IMR-90 (cell line): Measurements from ENCODE around the gene SSH2. TPM values are rescaled to one million over a fixed set of nuclear protein-coding genes. Genes with fewer than 3 reads are reported as not detected.

Source experiments
- ATAC-seq: fragments of 200-7000 bp; cut with Tn5 transposase; 2 replicates; pipeline ENCODE4 v1.9.1; 2020; ENCODE audit warnings: low read depth, mild to moderate bottlenecking, moderate library complexity
- BruUV-seq: library from RNA; stranded (reverse); fragments of 400-500 nt; replicated peaks from 2 replicates; lab custom pipeline; 2021; lab: Mats Ljungman, UMichigan
- CTCF ChIA-PET: fragments of 300-600 bp; formaldehyde crosslinking; extraction: SDS; loops from one replicate; lab custom pipeline; 2021; ENCODE audit warnings: antibody characterized with exemption; lab: Yijun Ruan, JAX
- POLR2A ChIA-PET: fragments of 300-600 bp; sonication (Branson Sonifier 250); formaldehyde crosslinking; loops from one replicate; lab custom pipeline; 2022; ENCODE audit warnings: antibody characterized with exemption; ENCODE audit not compliant: unreplicated experiment; lab: Charles Lee
- DNase-seq: peaks from one replicate; pipeline ENCODE4 v3.0.0; 2013
- H2AFZ ChIP-seq: replicated peaks from 2 replicates; pipeline ENCODE3; 2013; ENCODE audit warnings: low read length, mild to moderate bottlenecking; ENCODE audit not compliant: poor library complexity
- H2AK5ac ChIP-seq: 2 replicates; pipeline ENCODE4 v1.6.1; 2013; ENCODE audit warnings: low read depth, low read length, inconsistent platforms
- H2AK9ac ChIP-seq: replicated peaks from 2 replicates; pipeline ENCODE3; 2013; ENCODE audit warnings: mild to moderate bottlenecking, low read depth, low read length, moderate library complexity; ENCODE audit not compliant: poor library complexity
- H2BK120ac ChIP-seq: 2 replicates; pipeline ENCODE4 v1.6.1; 2013; ENCODE audit warnings: low read depth, low read length, inconsistent platforms
- H2BK15ac ChIP-seq: 3 replicates; pipeline ENCODE4 v1.6.1; 2013; ENCODE audit warnings: low read depth, low read length, inconsistent platforms
- H2BK20ac ChIP-seq: 2 replicates; pipeline ENCODE4 v1.6.1; 2013; ENCODE audit warnings: low read depth, mild to moderate bottlenecking, inconsistent platforms, low read length, moderate library complexity
- H2BK5ac ChIP-seq: 2 replicates; pipeline ENCODE4 v1.6.1; 2013; ENCODE audit warnings: mild to moderate bottlenecking, low read depth, low read length, inconsistent platforms; ENCODE audit not compliant: poor library complexity, severe bottlenecking
- H3K14ac ChIP-seq: replicated peaks from 2 replicates; pipeline ENCODE4 v1.6.1; 2013; ENCODE audit warnings: low read depth, low read length, inconsistent platforms
- H3K18ac ChIP-seq: 2 replicates; pipeline ENCODE4 v1.6.1; 2013; ENCODE audit warnings: low read depth, low read length, control low read depth
- H3K23ac ChIP-seq: 2 replicates; pipeline ENCODE4 v1.6.1; 2013; ENCODE audit warnings: low read depth, low read length, inconsistent platforms
- H3K27ac ChIP-seq: 2 replicates; pipeline ENCODE4 v1.5.1; 2013; ENCODE audit warnings: mild to moderate bottlenecking, control low read depth, low read length; ENCODE audit not compliant: insufficient read depth
- H3K27me3 ChIP-seq: 2 replicates; pipeline ENCODE4 v1.6.1; 2013; ENCODE audit warnings: low read length; ENCODE audit not compliant: control insufficient read depth, insufficient read depth
- H3K36me3 ChIP-seq: 2 replicates; pipeline ENCODE4 v1.6.1; 2013; ENCODE audit warnings: low read length, mixed read lengths; ENCODE audit not compliant: control insufficient read depth, insufficient read depth
- H3K4ac ChIP-seq: 2 replicates; pipeline ENCODE4 v1.6.1; 2013; ENCODE audit warnings: low read depth, low read length, inconsistent platforms
- H3K4me1 ChIP-seq: 2 replicates; pipeline ENCODE4 v1.6.1; 2013; ENCODE audit warnings: low read length, mixed read lengths; ENCODE audit not compliant: control insufficient read depth, insufficient read depth
- H3K4me2 ChIP-seq: 2 replicates; pipeline ENCODE4 v1.6.1; 2013; ENCODE audit warnings: low read depth, mild to moderate bottlenecking, control low read depth, low read length, moderate library complexity
- H3K4me3 ChIP-seq: 2 replicates; pipeline ENCODE4 v1.5.1; 2013; ENCODE audit warnings: low read depth, mild to moderate bottlenecking, control low read depth, low read length, moderate library complexity; ENCODE audit not compliant: insufficient read depth
- H3K56ac ChIP-seq: 2 replicates; pipeline ENCODE4 v1.6.1; 2013; ENCODE audit warnings: low read length, inconsistent platforms; ENCODE audit not compliant: insufficient read depth; ENCODE audit errors: extremely low read depth
- H3K79me1 ChIP-seq, 2 experiments: 2 replicates each; pipeline ENCODE4 v1.6.1; 2013; ENCODE audit warnings: low read length in 2 of 2, inconsistent platforms in 1 of 2, low read depth in 1 of 2
- H3K9ac ChIP-seq: 2 replicates; pipeline ENCODE4 v1.6.1; 2013; ENCODE audit warnings: low read depth, low read length, control low read depth
- H3K9me1 ChIP-seq: 2 replicates; pipeline ENCODE4 v1.6.1; 2013; ENCODE audit warnings: low read length, inconsistent platforms; ENCODE audit not compliant: insufficient read depth
- H3K9me3 ChIP-seq: 2 replicates; pipeline ENCODE4 v1.6.1; 2013; ENCODE audit warnings: low read length; ENCODE audit not compliant: control insufficient read depth, insufficient read depth
- H4K20me1 ChIP-seq: 2 replicates; pipeline ENCODE4 v1.6.1; 2013; ENCODE audit warnings: low read length, inconsistent platforms; ENCODE audit not compliant: insufficient read depth
- H4K5ac ChIP-seq: 2 replicates; pipeline ENCODE4 v1.6.1; 2013; ENCODE audit warnings: mild to moderate bottlenecking, low read depth, low read length, control low read depth
- H4K8ac ChIP-seq, 2 experiments: 2 replicates each; pipeline ENCODE4 v1.6.1; 2013; ENCODE audit warnings: low read depth in 2 of 2, low read length in 2 of 2, control low read depth in 1 of 2, inconsistent platforms in 1 of 2
- H4K91ac ChIP-seq: 2 replicates; pipeline ENCODE4 v1.6.1; 2013; ENCODE audit warnings: low read depth, low read length, inconsistent platforms; ENCODE audit not compliant: insufficient read depth
- FOS ChIP-seq: fragments of 150-350 bp; IDR thresholded peaks from 2 replicates; pipeline ENCODE4 v1.6.1; 2016; ENCODE audit warnings: low read depth, low read length
- MAZ ChIP-seq: IDR thresholded peaks from 2 replicates; pipeline ENCODE4 v1.6.1; 2012; ENCODE audit warnings: low read depth, mild to moderate bottlenecking, low read length, improper control_type of control experiment, moderate library complexity, borderline replicate concordance
- MXI1 ChIP-seq: IDR thresholded peaks from 2 replicates; pipeline ENCODE4 v1.6.1; 2012; ENCODE audit warnings: low read depth, mild to moderate bottlenecking, low read length, moderate library complexity, borderline replicate concordance
- NFE2L2 ChIP-seq: fragments of 150-350 bp; IDR thresholded peaks from 2 replicates; pipeline ENCODE4 v1.6.1; 2016; ENCODE audit warnings: low read depth, mild to moderate bottlenecking, low read length
- RAD21 ChIP-seq: IDR thresholded peaks from 2 replicates; pipeline ENCODE4 v1.6.1; 2012; ENCODE audit warnings: low read length, improper control_type of control experiment
- RCOR1 ChIP-seq: IDR thresholded peaks from 2 replicates; pipeline ENCODE4 v1.6.1; 2012; ENCODE audit warnings: mild to moderate bottlenecking, low read length, improper control_type of control experiment; ENCODE audit not compliant: insufficient replicate concordance
- RFX5 ChIP-seq: IDR thresholded peaks from 2 replicates; pipeline ENCODE4 v1.8.0; 2012; ENCODE audit warnings: low read depth, mild to moderate bottlenecking, low read length, moderate library complexity
- SMC3 ChIP-seq: fragments of 150-350 bp; IDR thresholded peaks from 2 replicates; pipeline ENCODE4 v1.6.1; 2016; ENCODE audit warnings: low read depth, mild to moderate bottlenecking, antibody characterized with exemption, low read length, moderate library complexity
- WGBS, 2 experiments: methylation state at CpG; one replicate each; pipeline versions ENCODE4 v1.1.5 to v1.1.7; 2013; ENCODE audit warnings: missing lambda C conversion rate in 2 of 2; ENCODE audit not compliant: insufficient read length in 1 of 2; ENCODE audit errors: extremely low coverage in 2 of 2; 5-methylcytosine and 5-hydroxymethylcytosine counted together
- dilution Hi-C: fragments of 300-500 bp; cut with HindIII; formaldehyde crosslinking; loops from one replicate; pipeline ENCODE4 v1.14.3; 2018; ENCODE audit warnings: low sequenced_read_pairs; ENCODE audit not compliant: unreplicated experiment
- in situ Hi-C: fragments of 300-500 bp; cut with MboI; formaldehyde crosslinking; loops from 3 replicates; pipeline ENCODE4 v1.14.3; 2019; ENCODE audit warnings: low sequenced_read_pairs, inconsistent platforms, mixed read lengths
- intact Hi-C: fragments of 100-400 bp; cut with micrococcal nuclease; formaldehyde crosslinking; loops from 2 replicates; pipeline ENCODE4 v1.10.0; 2022
- polyA plus RNA-seq, 3 experiments: library from polyadenylated mRNA; depleted of rRNA; stranded (reverse); fragments of >200 nt; gene quantifications; 2 replicates each; pipeline ENCODE4 v1.2.3, GENCODE V29; 2012; ENCODE audit warnings: low replicate concordance in 1 of 3
- total RNA-seq: library from RNA; depleted of rRNA; stranded (reverse); fragments of >200 nt; gene quantifications from 2 replicates; pipeline ENCODE4 v1.2.3, GENCODE V29; 2012
- TF ChIP-seq, protein P1 (sequence below): fragments of 150-350 bp; IDR thresholded peaks from 2 replicates; pipeline ENCODE4 v1.6.1; 2017; ENCODE audit warnings: mild to moderate bottlenecking, antibody characterized with exemption, low read length, low read depth
- TF ChIP-seq, protein P2 (sequence below): conservative IDR thresholded peaks from 2 replicates; pipeline ENCODE4 v1.5.1; 2012; ENCODE audit warnings: mild to moderate bottlenecking, low read depth, low read length, improper control_type of control experiment

SSH2 gene
- total and polyA plus RNA-seq, 2 of the 4 experiments (the other 2 are of a cell fraction) = 9.3 TPM

DNA sequence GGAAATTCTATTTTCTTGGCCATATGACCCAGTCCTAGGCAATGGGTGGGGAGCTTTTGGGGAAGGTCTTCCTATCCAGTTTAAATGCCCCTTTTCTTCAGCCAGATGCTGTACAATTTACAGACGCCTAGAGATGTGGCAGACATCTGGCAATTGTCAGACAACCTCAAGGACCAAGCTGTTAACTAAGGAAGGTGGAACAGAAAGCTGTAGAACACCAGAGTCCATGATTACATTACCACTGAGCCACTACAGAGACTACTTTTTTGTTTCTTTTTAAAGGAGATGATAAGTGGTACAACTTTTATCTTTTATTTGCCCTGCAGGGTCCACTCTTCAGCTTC lies 286.2 kb downstream of the SSH2 start:
- no peak overlapping the region for H3K14ac ChIP-seq
- intact Hi-C loops = no loop called here
- no peak overlapping the region for H2BK15ac ChIP-seq
- no peaks in the 10 kb centered on the region for H3K27me3 ChIP-seq
- H3K27ac ChIP-seq = no peak overlapping the region
- no peaks in the 10 kb centered on the region for H4K20me1 ChIP-seq
- ATAC-seq (no peak), DNase-seq (no peak)
- no peak overlapping the region for H2BK5ac ChIP-seq
- no peak for TF ChIP-seq RCOR1
- no peak for TF ChIP-seq FOS
- TF ChIP-seq, protein P1, sequence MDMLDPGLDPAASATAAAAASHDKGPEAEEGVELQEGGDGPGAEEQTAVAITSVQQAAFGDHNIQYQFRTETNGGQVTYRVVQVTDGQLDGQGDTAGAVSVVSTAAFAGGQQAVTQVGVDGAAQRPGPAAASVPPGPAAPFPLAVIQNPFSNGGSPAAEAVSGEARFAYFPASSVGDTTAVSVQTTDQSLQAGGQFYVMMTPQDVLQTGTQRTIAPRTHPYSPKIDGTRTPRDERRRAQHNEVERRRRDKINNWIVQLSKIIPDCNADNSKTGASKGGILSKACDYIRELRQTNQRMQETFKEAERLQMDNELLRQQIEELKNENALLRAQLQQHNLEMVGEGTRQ = no peak
- TF ChIP-seq RAD21 = no peak
- TF ChIP-seq MAZ = no peak
- TF ChIP-seq, protein P2, sequence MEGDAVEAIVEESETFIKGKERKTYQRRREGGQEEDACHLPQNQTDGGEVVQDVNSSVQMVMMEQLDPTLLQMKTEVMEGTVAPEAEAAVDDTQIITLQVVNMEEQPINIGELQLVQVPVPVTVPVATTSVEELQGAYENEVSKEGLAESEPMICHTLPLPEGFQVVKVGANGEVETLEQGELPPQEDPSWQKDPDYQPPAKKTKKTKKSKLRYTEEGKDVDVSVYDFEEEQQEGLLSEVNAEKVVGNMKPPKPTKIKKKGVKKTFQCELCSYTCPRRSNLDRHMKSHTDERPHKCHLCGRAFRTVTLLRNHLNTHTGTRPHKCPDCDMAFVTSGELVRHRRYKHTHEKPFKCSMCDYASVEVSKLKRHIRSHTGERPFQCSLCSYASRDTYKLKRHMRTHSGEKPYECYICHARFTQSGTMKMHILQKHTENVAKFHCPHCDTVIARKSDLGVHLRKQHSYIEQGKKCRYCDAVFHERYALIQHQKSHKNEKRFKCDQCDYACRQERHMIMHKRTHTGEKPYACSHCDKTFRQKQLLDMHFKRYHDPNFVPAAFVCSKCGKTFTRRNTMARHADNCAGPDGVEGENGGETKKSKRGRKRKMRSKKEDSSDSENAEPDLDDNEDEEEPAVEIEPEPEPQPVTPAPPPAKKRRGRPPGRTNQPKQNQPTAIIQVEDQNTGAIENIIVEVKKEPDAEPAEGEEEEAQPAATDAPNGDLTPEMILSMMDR = no peak
- no peak for TF ChIP-seq SMC3
- no peak for TF ChIP-seq RFX5
- TF ChIP-seq NFE2L2 = no peak
- TF ChIP-seq MXI1 = no peak
- no peak overlapping the region for H3K4me3 ChIP-seq
- H3K9me3 ChIP-seq = no peaks in the 10 kb centered on the region
- H4K8ac ChIP-seq = no peak overlapping the region
- no peak overlapping the region for H2AFZ ChIP-seq
- no peak overlapping the region for H3K4me2 ChIP-seq
- H2AK9ac ChIP-seq = no peak overlapping the region
- peaks cover 7% of the 10 kb centered on the region for H3K9me1 ChIP-seq
- H3K79me1 ChIP-seq = peaks cover 0 to 6% of the 10 kb centered on the region in 2 experiments; a peak in 1 of 4 replicates
- ChIA-PET POLR2A (no interaction called here), CTCF (no interaction called here)
- in situ Hi-C loops = loop anchor here (5.0 to 10.0 kb wide), 2 partner anchors 134 to 291 kb away; partner anchors contain the start of gene SSH2
- no peak overlapping the region for H4K5ac ChIP-seq
- H3K4me1 ChIP-seq = peaks cover 25% of the 10 kb centered on the region
- dilution Hi-C loops = no loop called here
- H2BK20ac ChIP-seq = no peak overlapping the region
- no peak overlapping the region for H3K9ac ChIP-seq
- no peak overlapping the region for H3K18ac ChIP-seq
- BruUV-seq = no TSS peak
- no peak overlapping the region for H2BK120ac ChIP-seq
- no peak overlapping the region for H2AK5ac ChIP-seq
- H3K56ac ChIP-seq = no peak overlapping the region
- no CpG with 5 or more reads among the region's 1 CpG for WGBS, 2 experiments
- no peak overlapping the region for H4K91ac ChIP-seq
- H3K23ac ChIP-seq = no peak overlapping the region
- H3K4ac ChIP-seq = no peak overlapping the region
- H3K36me3 ChIP-seq = peaks cover 3% of the 10 kb centered on the region; the same call in 1 of the 2 replicates
